Vagina (tissue), 2 donors: Measurements from ENCODE around the gene ESYT2.

ENCODE experiments used
- POLR2A ChIP-seq, 2 donors: fragments of 450-650 bp; IDR thresholded peaks; one replicate each; pipeline ENCODE4 v1.6.1; 2017; ENCODE audit warnings: antibody characterized with exemption in 2 of 2, mild to moderate bottlenecking in 2 of 2, moderate library complexity in 2 of 2
- POLR2AphosphoS5 ChIP-seq, 2 donors: sonication (generic); formaldehyde crosslinking; IDR thresholded peaks; one replicate each; pipeline ENCODE4 v1.9.0; 2017; ENCODE audit warnings: antibody characterized with exemption in 2 of 2, mild to moderate bottlenecking in 2 of 2, low read depth in 1 of 2; ENCODE audit not compliant: insufficient read depth in 1 of 2

DNA sequence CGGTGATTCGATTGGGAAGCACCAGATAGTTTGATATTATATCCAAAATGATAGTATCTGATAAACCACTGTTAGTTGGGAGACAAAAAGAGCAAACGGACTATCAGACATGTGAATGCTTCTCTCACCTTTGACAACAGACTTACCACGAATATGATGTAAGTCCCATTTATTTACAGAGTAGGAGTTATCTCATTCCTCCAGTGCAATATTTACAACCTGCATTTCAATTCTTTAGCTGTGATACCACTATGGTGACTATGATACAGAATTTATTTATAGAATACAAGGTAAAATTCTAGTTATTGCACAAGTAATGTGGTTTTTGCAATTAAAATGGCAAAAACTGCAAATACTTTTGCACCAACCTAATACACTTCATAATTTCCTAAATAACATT is 61.6 kb downstream of the ESYT2 start:
- TF ChIP-seq POLR2AphosphoS5 (IDR thresholded peaks at IDR 0.05; ENCODE audit: insufficient read depth in 1 of 2, low read depth in 1 of 2), result no peak
- TF ChIP-seq POLR2A (IDR thresholded peaks at IDR 0.05), result no peak
